Superior temporal gyrus (tissue), 1 donor: Measurements from ENCODE around the gene SESN2.

ENCODE experiments used
- DNase-seq: peaks from one replicate; pipeline ENCODE4 v3.0.0-alpha.2; 2016; ENCODE audit errors: extremely low spot score

SESN2 gene

GRCh38 chr1:28282426-28283407 lies 23.4 kb downstream of the SESN2 start:
- DNase-seq = no peak

- DNase-seq = no peak
These were observed 26.8 kb downstream of the SESN2 start for GRCh38 chr1:28286111-28286510.

DNA sequence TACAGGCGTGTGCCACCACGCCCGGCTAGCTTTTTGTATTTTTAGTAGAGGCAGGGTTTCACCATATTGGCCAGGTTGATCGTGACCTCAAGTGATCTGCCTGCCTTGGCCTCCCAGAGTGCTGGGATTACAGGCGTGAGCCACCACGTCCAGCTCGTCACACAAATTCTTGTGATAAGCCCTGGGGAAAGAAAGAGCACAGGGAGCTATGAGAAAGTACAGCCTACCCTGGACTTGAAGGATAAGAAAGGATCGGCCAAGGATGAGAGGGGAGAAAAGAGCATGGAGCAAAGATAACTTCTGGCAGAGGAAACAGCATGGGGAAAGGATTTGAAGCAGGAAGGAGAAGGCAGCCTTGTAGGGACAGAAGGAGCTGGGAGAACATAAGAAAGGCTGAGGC lies 29.2 kb downstream of the SESN2 start:
- no peak for DNase-seq

DNA sequence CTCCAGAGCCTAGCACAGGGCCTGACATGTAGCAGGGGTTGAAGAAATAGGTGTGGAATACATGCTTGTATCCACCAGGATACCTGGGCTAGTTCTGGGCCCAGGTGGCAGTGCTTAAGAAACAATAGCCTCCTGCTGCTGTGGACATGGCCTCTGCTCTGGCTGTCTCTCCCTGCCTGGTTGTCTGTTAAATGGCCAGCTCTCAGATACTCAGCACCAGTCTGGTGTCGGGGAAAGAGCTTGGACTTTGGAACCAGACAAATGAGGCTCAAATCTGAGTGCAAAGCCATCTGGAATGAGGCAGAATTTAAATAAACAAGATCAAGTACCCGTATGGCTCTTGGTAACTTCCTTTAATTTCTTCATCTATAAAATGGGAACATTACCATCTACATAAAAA lies 31.5 kb downstream of the SESN2 start:
- DNase-seq = no peak

DNA sequence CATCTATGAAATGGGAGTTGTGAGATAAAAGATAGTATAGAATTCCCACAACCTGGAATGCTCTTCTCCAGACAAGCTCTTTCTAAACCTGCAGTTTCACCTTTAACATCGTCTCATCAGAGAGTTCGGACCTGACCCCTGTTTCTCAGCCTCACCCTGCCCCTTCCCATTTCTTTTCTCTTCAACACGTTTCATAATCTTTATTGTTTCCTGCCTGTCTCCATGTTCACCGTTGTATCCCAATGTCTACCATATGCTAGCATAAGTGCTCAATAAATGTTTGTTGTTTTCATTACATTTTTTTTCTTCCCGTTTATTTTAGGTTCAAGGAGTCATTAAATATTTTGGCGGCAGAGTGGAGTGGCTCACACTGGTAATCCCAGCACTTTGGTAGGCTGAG lies 32.4 kb downstream of the SESN2 start:
- DNase-seq = no peak

GRCh38 chr1:28295936-28296335 lies 36.6 kb downstream of the SESN2 start:
- DNase-seq = no peak

- no peak for DNase-seq
These were observed 37.3 kb downstream of the SESN2 start for GRCh38 chr1:28296401-28297261.

DNA sequence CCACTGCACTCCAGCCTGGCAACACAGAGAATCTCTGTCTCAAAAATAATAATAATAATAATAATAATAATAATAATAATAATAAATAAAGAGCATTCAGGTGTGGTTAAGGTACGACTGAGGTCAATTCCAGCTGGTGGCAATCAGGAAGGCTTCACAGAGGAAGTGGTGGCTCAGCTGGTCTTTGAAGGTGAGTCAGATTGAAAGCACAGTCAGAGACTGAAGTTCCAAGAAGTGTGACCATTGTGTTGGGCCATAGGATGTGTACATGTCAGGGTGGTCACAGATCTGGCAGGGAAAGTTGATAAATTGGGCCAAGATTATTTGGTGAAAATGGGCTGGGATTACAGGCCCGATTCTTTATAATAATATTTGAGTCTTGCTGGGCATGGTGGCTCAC lies 38.5 kb downstream of the SESN2 start:
- DNase-seq = no peak

GRCh38 chr1:28298438-28298837 lies 39.1 kb downstream of the SESN2 start:
- no peak for DNase-seq

DNA sequence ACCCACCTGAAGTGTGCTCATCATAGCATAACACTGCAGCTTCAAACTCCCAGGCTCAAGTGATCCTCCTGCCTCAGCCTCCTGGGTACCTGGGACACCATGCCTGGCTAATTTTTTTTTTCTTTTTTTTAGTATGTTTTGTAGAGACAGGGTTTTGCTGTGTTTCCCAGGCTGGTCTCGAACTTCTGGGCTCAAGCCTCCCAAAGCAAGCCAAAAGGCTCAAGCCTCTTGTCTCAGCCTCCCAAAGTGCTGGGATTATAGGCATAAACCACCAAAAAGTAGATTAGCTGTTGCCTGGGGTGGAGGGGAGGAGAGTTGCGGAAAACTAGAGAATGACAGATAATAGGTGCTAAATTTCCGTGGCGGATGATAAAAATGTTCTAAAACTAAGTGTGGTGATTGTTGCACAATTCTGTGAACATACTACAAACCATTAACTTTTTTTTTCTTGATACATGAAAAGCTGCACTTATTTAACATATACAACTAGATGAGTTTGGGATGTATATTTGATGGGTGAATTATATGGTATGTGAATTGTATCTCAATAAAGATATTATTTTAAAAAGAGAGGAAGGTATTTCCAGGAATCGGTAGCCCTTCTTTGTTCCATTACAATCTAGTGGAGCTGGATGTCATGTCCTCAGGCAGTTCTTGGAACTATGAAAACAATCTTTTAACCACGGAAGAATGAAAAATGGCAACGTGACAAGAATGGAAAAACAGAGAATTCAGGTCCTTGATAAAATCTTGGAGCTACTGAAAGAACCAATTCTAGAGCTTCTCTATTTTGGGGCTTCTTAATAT lies 42.3 kb downstream of the SESN2 start:
- no peak for DNase-seq

DNA sequence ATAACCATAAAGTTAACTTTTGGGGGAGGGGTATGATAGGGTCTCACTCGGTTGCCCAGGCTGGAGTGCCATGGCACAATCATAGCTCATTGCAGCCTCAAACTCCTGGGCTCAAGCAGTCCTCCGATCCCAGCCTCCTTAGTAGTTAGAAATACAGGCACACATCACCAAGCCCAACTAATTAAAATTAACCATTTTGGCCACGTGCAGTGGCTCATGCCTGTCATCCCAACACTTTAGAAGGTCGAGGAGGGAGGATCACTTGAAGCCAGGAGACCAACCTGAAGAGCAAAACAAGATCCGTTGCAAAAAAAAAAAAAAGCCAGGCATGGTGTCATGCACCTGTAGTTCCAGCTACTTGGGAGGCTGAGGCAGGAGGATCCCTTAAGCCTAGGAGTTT lies 42.9 kb downstream of the SESN2 start:
- DNase-seq = no peak

DNA sequence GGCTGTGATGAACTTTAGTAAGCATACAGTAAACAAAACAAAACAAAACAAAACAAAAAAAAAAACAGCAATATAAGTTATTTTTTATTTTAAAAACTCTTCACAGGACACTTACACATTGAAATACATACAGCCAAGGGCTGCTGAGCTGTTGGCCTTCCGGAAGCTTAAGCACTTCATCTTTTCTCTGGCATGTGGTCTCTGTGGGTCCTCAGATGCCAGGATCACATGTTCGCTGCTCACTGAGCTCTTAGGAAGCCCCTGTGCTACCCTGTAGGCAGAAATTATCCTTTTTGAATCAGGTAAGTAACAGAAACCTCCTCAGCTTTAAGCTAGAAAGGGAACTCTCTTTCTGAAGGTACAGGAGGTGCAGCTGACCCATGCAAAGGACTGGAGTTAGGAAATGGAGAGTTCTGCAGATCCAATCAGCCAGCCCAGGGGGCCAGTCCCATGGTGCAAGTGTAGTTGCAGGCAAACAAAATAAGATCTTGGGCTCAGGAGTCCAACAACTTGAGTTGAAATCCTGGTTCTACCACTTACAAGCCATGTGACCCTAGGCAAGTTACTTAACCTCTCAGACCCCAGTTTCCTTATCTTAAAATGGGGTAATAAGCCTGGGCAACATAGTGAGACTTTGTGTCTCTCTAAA lies 47.1 kb downstream of the SESN2 start:
- DNase-seq = no peak

GRCh38 chr1:28308750-28309149 lies 49.4 kb downstream of the SESN2 start:
- DNase-seq = no peak

DNA sequence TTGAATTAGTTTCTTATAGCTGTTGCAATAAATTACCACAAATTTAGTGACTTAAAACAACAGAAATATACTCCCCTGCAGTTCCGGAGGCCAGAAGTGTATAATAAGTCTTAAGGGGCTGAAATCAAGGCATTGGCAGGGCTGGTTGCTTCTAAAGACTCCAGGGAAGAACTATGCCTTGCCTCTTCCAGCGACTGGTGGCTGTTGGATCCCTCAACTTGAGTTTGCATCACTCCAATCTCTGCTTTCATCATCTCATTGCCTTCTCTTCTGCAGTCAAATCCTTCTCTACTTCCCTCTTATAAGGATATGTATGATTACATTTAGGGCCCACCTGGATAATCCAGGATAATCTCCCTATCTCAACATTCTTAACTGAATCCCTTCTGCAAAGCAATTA lies 50.4 kb downstream of the SESN2 start:
- DNase-seq = no peak

DNA sequence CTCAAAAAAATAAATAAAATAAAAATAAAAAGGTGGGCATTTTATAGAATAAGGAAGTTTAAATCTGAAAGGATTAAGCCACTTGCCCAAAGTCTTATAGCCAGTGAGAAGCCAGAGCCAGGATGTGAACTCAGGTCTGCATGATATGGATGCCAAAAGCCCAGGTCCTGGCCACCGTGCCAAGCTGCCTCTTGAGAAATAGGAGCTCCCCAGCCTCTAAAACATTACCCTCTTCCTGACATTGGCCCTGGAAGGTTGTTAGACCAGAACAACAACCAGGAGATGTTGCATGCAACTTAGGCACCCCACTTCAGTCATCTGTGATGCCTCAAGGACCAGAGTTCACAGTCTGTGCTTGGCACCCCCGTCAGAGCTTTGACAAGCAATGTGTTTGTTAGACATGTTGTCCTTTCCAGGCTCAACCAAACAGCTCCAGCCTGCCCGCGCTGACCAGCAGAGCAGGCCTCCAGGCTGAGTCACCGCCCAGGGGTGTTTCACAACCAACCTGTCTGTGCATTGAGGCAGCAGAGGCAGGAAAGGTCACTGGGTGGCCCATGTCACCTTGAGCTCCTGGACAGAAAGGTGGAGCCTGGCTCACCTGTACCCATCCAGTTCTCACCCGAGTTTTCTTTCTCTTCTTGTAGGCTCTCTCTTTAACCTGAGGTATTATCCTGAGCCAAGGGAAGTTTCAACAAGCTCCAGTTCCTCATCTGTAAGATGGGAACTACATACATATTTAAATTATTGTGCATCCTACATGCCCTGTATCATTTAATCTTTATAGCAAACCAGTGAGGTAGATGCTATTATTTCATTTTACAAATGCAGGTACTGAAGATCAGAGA lies 54.6 kb downstream of the SESN2 start:
- no peak for DNase-seq

DNA sequence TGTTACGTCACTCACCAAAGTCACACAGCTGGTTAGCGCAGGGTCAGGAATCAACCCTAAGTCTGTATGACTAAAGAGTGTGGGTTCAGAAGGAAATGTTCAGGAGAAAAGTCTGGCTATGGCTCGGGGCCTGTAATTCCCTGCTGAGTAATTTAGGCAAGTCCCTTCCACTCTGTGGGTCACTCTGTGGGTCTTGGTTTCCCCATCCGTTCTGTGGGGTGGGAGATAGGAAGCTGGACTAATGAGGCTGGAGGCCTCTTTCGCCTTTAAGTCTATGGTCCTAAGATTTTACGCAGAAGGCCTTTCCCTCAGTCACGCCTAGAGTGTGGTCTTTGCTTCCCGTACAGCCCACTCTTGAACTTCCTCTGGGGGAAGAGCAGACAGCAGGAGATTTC lies 55.2 kb downstream of the SESN2 start:
- DNase-seq = no peak

GRCh38 chr1:28317014-28317413 lies 57.7 kb downstream of the SESN2 start:
- no peak for DNase-seq

- DNase-seq = no peak
These were observed 62.9 kb downstream of the SESN2 start for GRCh38 chr1:28322194-28322593.

GRCh38 chr1:28323720-28324119 lies 64.4 kb downstream of the SESN2 start:
- no peak for DNase-seq

GRCh38 chr1:28326515-28326914 lies 67.2 kb downstream of the SESN2 start:
- no peak for DNase-seq
